GM12878 (cell line): ENCODE results near the gene GNAO1. TPM values are rescaled to one million over a fixed set of nuclear protein-coding genes. Genes with fewer than 3 reads are reported as not detected.

Source experiments
- ATAC-seq: fragments of 200-7000 bp; cut with Tn5 transposase; 3 replicates; pipeline ENCODE4 v1.9.1; 2020; ENCODE audit warnings: mild to moderate bottlenecking, moderate library complexity
- BruUV-seq: library from RNA; stranded (reverse); fragments of 400-500 nt; replicated peaks from 2 replicates; lab custom pipeline; 2021; lab: Mats Ljungman, UMichigan
- CTCF ChIA-PET: fragments of 300-600 bp; sonication (Branson Sonifier 250); formaldehyde crosslinking; extraction: SDS; loops from one replicate; lab custom pipeline; 2021; ENCODE audit warnings: inconsistent platforms; lab: Yijun Ruan, JAX
- POLR2A ChIA-PET: fragments of 350-600 bp; formaldehyde crosslinking; extraction: SDS; loops from one replicate; lab custom pipeline; 2021; ENCODE audit warnings: inconsistent platforms; lab: Charles Lee
- RAD21 ChIA-PET: fragments of 300-600 bp; sonication (Branson Sonifier 250); formaldehyde crosslinking; loops from one replicate; lab custom pipeline; 2023; ENCODE audit warnings: antibody characterized with exemption; ENCODE audit not compliant: unreplicated experiment; lab: Charles Lee
- SMC1A ChIA-PET: fragments of 300-600 bp; sonication (Branson Sonifier 250); formaldehyde crosslinking; loops from one replicate; lab custom pipeline; 2023; ENCODE audit not compliant: unreplicated experiment, uncharacterized antibody; lab: Charles Lee
- DNase-seq: peaks from one replicate; pipeline ENCODE4 v3.0.0-alpha.2; 2011; ENCODE audit warnings: low read depth, low spot score
- FAIRE-seq: peaks from 3 replicates; lab custom pipeline; 2011; peaks lifted over from hg19 to GRCh38; lab: Jason Lieb, UNC
- H2AFZ ChIP-seq: 2 replicates; pipeline ENCODE4 v1.6.0; 2011; ENCODE audit warnings: low read depth, low read length, control low read depth; ENCODE audit not compliant: control insufficient read depth
- H3K27ac ChIP-seq: 2 replicates; pipeline ENCODE4 v1.5.1; 2011; ENCODE audit warnings: control low read depth; ENCODE audit not compliant: control insufficient read depth, insufficient read depth
- H3K27me3 ChIP-seq, 2 experiments: replicated peaks in 1 of 2; 2 replicates each; pipeline versions ENCODE4 v1.6.0 to v1.6.1; 2011; ENCODE audit warnings: low read length in 1 of 2; ENCODE audit not compliant: control insufficient read depth in 2 of 2, insufficient read depth in 2 of 2
- H3K36me3 ChIP-seq, 2 experiments: 2 replicates each; pipeline ENCODE4 v1.5.1; 2011; ENCODE audit warnings: low read length in 1 of 2; ENCODE audit not compliant: control insufficient read depth in 2 of 2, insufficient read depth in 2 of 2
- H3K4me1 ChIP-seq: 2 replicates; pipeline ENCODE4 v1.6.1; 2011; ENCODE audit warnings: mild to moderate bottlenecking, low read length, moderate library complexity, mixed read lengths; ENCODE audit not compliant: control insufficient read depth, insufficient read depth
- H3K4me2 ChIP-seq: 2 replicates; pipeline ENCODE4 v1.6.0; 2011; ENCODE audit warnings: control low read depth; ENCODE audit not compliant: control insufficient read depth, insufficient read depth
- H3K4me3 ChIP-seq: fragments of 200-600 bp; sonication (generic); 2 replicates; pipeline ENCODE4 v1.5.1; 2016
- H3K79me2 ChIP-seq: 2 replicates; pipeline ENCODE4 v1.6.0; 2011; ENCODE audit warnings: low read length; ENCODE audit not compliant: control insufficient read depth, insufficient read depth
- H3K9ac ChIP-seq: 2 replicates; pipeline ENCODE4 v1.8.0; 2011; ENCODE audit warnings: low read length, control low read depth, mixed read lengths; ENCODE audit not compliant: control insufficient read depth, insufficient read depth
- H3K9me3 ChIP-seq: replicated peaks from 3 replicates; pipeline ENCODE4 v1.5.1; 2011; ENCODE audit warnings: mild to moderate bottlenecking, low read length; ENCODE audit not compliant: control insufficient read depth, insufficient read depth
- H4K20me1 ChIP-seq: 2 replicates; pipeline ENCODE4 v1.6.0; 2011; ENCODE audit not compliant: control insufficient read depth, insufficient read depth
- BMI1 ChIP-seq: fragments of 450-650 bp; IDR thresholded peaks from 2 replicates; pipeline ENCODE4 v1.6.1; 2016; ENCODE audit warnings: mild to moderate bottlenecking, moderate library complexity, borderline replicate concordance
- CHD4 ChIP-seq: fragments of 200-600 bp; sonication (generic); IDR thresholded peaks from 2 replicates; pipeline ENCODE4 v1.6.1; 2016; ENCODE audit warnings: mild to moderate bottlenecking
- EP300 ChIP-seq, 2 experiments: fragments of 150-350 bp in 1 of 2; IDR thresholded peaks; 2 replicates each; pipeline ENCODE4 v1.6.1; 2011 to 2012; ENCODE audit warnings: low read depth in 2 of 2, low read length in 2 of 2, borderline replicate concordance in 1 of 2, improper control_type of control experiment in 1 of 2, inconsistent platforms in 1 of 2; ENCODE audit not compliant: control insufficient read depth in 1 of 2
- IKZF1 ChIP-seq: fragments of 450-650 bp; conservative IDR thresholded peaks from 2 replicates; pipeline ENCODE4 v1.6.1; 2017; ENCODE audit warnings: antibody characterized with exemption, mild to moderate bottlenecking
- JUND ChIP-seq: IDR thresholded peaks from 2 replicates; pipeline ENCODE4 v1.6.1; 2012; ENCODE audit warnings: low read depth, mild to moderate bottlenecking, low read length, improper control_type of control experiment, moderate library complexity
- MEF2B ChIP-seq: fragments of 450-650 bp; IDR thresholded peaks from 2 replicates; pipeline ENCODE4 v1.6.1; 2018; ENCODE audit warnings: mild to moderate bottlenecking, moderate library complexity; ENCODE audit not compliant: partially characterized antibody, poor library complexity, severe bottlenecking
- MYC ChIP-seq: IDR thresholded peaks from 2 replicates; pipeline ENCODE4 v1.6.1; 2011; ENCODE audit warnings: mild to moderate bottlenecking, low read length, moderate library complexity, inconsistent platforms; ENCODE audit not compliant: insufficient read depth, insufficient replicate concordance, insufficient read length, severe bottlenecking
- RB1 ChIP-seq: fragments of 450-650 bp; formaldehyde crosslinking; IDR thresholded peaks from 2 replicates; pipeline ENCODE4 v1.6.1; 2017; ENCODE audit warnings: mild to moderate bottlenecking, borderline replicate concordance
- RCOR1 ChIP-seq: conservative IDR thresholded peaks from 2 replicates; pipeline ENCODE4 v1.6.1; 2012; ENCODE audit warnings: low read depth, low read length, improper control_type of control experiment
- STAT3 ChIP-seq: IDR thresholded peaks from 2 replicates; pipeline ENCODE4 v1.6.1; 2011; ENCODE audit warnings: low read depth, low read length, improper control_type of control experiment
- WGBS: methylation state at CpG from one replicate; pipeline ENCODE4 v1.1.6; 2016; ENCODE audit warnings: low lambda C conversion rate; ENCODE audit not compliant: insufficient replicate concordance, insufficient coverage; ENCODE audit errors: missing lambda C conversion rate; 5-methylcytosine and 5-hydroxymethylcytosine counted together
- in situ Hi-C: fragments of 300-500 bp; cut with MboI; formaldehyde crosslinking; loops from 9 replicates; pipeline ENCODE4 v1.14.3; 2018; ENCODE audit warnings: mixed read lengths
- intact Hi-C: fragments of 100-400 bp; cut with micrococcal nuclease; formaldehyde crosslinking; loops from one replicate; pipeline ENCODE4 v1.14.2; 2022; ENCODE audit not compliant: unreplicated experiment
- polyA plus RNA-seq, 11 experiments: library from polyadenylated mRNA; depleted of rRNA in 4 of 11; unstranded in 6 of 11; stranded (reverse) in 5 of 11; fragments of >200 nt; fragmentation: Nextera tagmentation in 4 of 11; fragmentation: Illumina TruSeq in 1 of 11; extraction: Ambion mirVana in 4 of 11; extraction: Trizol in 1 of 11; gene quantifications; 1 replicate in 1 of 11; 2 replicates in 10 of 11; pipeline versions ENCODE4 v1.2.1 to v1.2.3, GENCODE V29; 2011 to 2016; ENCODE audit warnings: inconsistent platforms in 2 of 11, missing spikeins in 2 of 11, low read depth in 1 of 11
- total RNA-seq, 4 experiments: library from RNA; depleted of rRNA in 3 of 4; stranded (reverse); fragments of >200 nt in 3 of 4; fragmentation: Illumina TruSeq in 1 of 4; extraction: Trizol in 1 of 4; gene quantifications; 2 replicates each; pipeline versions ENCODE4 v1.2.1 to v1.2.3, GENCODE V29; 2013 to 2021
- TF ChIP-seq, protein P1 (sequence below): IDR thresholded peaks from 2 replicates; pipeline ENCODE4 v1.6.1; 2011; ENCODE audit warnings: low read depth, low read length, improper control_type of control experiment, borderline replicate concordance

Gene GNAO1
- total and polyA plus RNA-seq, 10 of the 15 experiments (the other 5 are each of a cell fraction or from before 2014, with no cell fraction given) = 0.05 to 0.28 (median 0.14) TPM; not detected in 6

DNA sequence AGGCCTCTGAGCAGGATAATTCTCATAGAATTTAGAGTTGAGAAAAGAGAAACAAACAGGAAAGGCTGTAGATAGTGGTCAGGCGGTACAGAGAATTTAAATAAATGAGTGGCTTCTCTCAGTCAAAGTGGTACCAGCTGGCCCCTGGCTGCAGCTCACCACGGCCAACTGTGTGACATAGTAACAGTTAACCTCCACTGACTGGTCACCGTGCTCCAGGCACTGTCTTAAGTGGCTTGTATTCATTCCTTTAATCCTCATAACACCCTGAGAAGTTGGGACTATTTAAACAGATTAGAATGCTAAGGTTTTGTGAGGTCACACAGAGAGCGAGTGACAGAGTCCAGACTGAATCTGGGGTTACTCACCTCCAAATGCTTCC is 108.9 kb downstream of the GNAO1 start:
- BruUV-seq = no TSS peak
- no peak for FAIRE-seq
- intact Hi-C loops = no loop called here

More for the DNA sequence above, 108.9 kb downstream of the GNAO1 start:
- no peak overlapping the region for H3K4me2 ChIP-seq
- RAD21 ChIA-PET = interaction anchor here (1.0 kb wide), 1 partner anchor 56 kb away, joined by 3 read pairs; no protein-coding TSS in a partner anchor
- H2AFZ ChIP-seq = no peak overlapping the region
- SMC1A ChIA-PET = no interaction called here
- CTCF ChIA-PET = interaction anchor here (0.6 to 2.7 kb wide), 2 partner anchors 19 to 56 kb away, joined by 3 to 11 read pairs; no protein-coding TSS in a partner anchor
- no peaks in the 10 kb centered on the region for H4K20me1 ChIP-seq
- in situ Hi-C loops = no loop called here
- no peaks in the 10 kb centered on the region for H3K4me1 ChIP-seq
- no peaks in the 10 kb centered on the region for H3K9me3 ChIP-seq
- DNase-seq = no peak
- no peaks in the 10 kb centered on the region for H3K79me2 ChIP-seq
- H3K9ac ChIP-seq = no peak overlapping the region
- no peak overlapping the region for H3K27ac ChIP-seq
- WGBS = 13% methylated on average over 4 of the region's 4 CpGs
- H3K27me3 ChIP-seq = peaks cover 0 to 3% of the 10 kb centered on the region in 2 experiments; a peak in 2 of 4 replicates
- ATAC-seq = no peak
- POLR2A ChIA-PET = no interaction called here
- H3K36me3 ChIP-seq = no peaks in the 10 kb centered on the region
- no peak for TF ChIP-seq EP300 (IDR thresholded peaks at IDR 0.05; ENCODE audit: borderline replicate concordance in 1 of 2, control insufficient read depth in 1 of 2, low read depth in 2 of 2, low read length in 2 of 2)
- no peak for TF ChIP-seq IKZF1
- no peak for TF ChIP-seq RCOR1
- no peak for TF ChIP-seq BMI1
- TF ChIP-seq MYC = no peak
- TF ChIP-seq MEF2B = no peak
- TF ChIP-seq STAT3 = no peak
- TF ChIP-seq CHD4 = no peak
- TF ChIP-seq RB1 = no peak
- no peak for TF ChIP-seq JUND
- TF ChIP-seq, protein P1, sequence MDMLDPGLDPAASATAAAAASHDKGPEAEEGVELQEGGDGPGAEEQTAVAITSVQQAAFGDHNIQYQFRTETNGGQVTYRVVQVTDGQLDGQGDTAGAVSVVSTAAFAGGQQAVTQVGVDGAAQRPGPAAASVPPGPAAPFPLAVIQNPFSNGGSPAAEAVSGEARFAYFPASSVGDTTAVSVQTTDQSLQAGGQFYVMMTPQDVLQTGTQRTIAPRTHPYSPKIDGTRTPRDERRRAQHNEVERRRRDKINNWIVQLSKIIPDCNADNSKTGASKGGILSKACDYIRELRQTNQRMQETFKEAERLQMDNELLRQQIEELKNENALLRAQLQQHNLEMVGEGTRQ = no peak
- TF ChIP-seq, all 136 proteins: peak for 0
- no peak overlapping the region for H3K4me3 ChIP-seq
